Tibial nerve (tissue), 4 donors: Measurements from ENCODE around the gene NDEL1. TPM values are rescaled to one million over a fixed set of nuclear protein-coding genes. Genes with fewer than 3 reads are reported as not detected.
"Not testable (repeated sequence)": the region's sequence is repeated elsewhere in the genome, so short reads cannot be mapped to it uniquely, and the experiment has no call there.

Experiments
- DNase-seq, 2 donors: peaks; one replicate each; pipeline ENCODE4 v3.0.0-alpha.2; 2019; ENCODE audit warnings: low spot score in 2 of 2
- H3K27ac ChIP-seq, 4 donors: fragments of 200-600 bp; sonication (generic) in 3 of 4; one replicate each; pipeline ENCODE4 v1.5.1; 2017 to 2019; ENCODE audit warnings: mild to moderate bottlenecking in 1 of 4
- H3K27me3 ChIP-seq, 2 donors: fragments of 200-600 bp; sonication (generic) in 1 of 2; one replicate each; pipeline versions ENCODE4 v1.5.1 to v1.6.0; 2017 to 2019
- H3K36me3 ChIP-seq, 3 donors: fragments of 200-600 bp; sonication (generic); one replicate each; pipeline ENCODE4 v1.5.1; 2018 to 2019
- H3K4me1 ChIP-seq, 4 donors: fragments of 200-600 bp; sonication (generic) in 3 of 4; one replicate each; pipeline ENCODE4 v1.5.1; 2017 to 2019
- H3K4me3 ChIP-seq, 4 donors: fragments of 200-600 bp; sonication (generic) in 3 of 4; one replicate each; pipeline ENCODE4 v1.5.1; 2017 to 2019; ENCODE audit warnings: mild to moderate bottlenecking in 1 of 4, moderate library complexity in 1 of 4
- H3K9me3 ChIP-seq, 4 donors: fragments of 200-600 bp; sonication (generic) in 3 of 4; one replicate each; pipeline ENCODE4 v1.5.1; 2017 to 2019
- CTCF ChIP-seq, 5 experiments: fragments of 200-600 bp in 3 of 5; fragments of 450-650 bp in 2 of 5; sonication (generic) in 3 of 5; IDR thresholded peaks; one replicate each; pipeline ENCODE4 v1.5.1; 2016 to 2019; ENCODE audit warnings: antibody characterized with exemption in 5 of 5, mild to moderate bottlenecking in 3 of 5, moderate library complexity in 2 of 5
- EP300 ChIP-seq, 2 donors: sonication (generic); formaldehyde crosslinking; IDR thresholded peaks; one replicate each; pipeline ENCODE4 v1.6.1; 2017; ENCODE audit warnings: antibody characterized with exemption in 2 of 2, mild to moderate bottlenecking in 1 of 2
- POLR2A ChIP-seq, 2 donors: fragments of 450-650 bp; IDR thresholded peaks; one replicate each; pipeline ENCODE4 v1.6.1; 2017; ENCODE audit warnings: antibody characterized with exemption in 2 of 2, mild to moderate bottlenecking in 2 of 2, moderate library complexity in 2 of 2
- WGBS, 2 donors: methylation state at CpG; one replicate each; pipeline ENCODE4 v1.1.5; 2018; 5-methylcytosine and 5-hydroxymethylcytosine counted together
- total RNA-seq, 4 donors: library from RNA; depleted of rRNA; stranded (reverse); fragments of >200 nt; gene quantifications; one replicate each; pipeline ENCODE4 v1.1.0, GENCODE V29; 2016

The NDEL1 gene
- total RNA-seq, 4 donors from 2014 or later: 63.6 to 102 (median 84.1) TPM

GRCh38 chr17:8392274-8392673, 43.4 kb upstream of the NDEL1 start:
- no peak for DNase-seq
- Histone ChIP-seq H3K27ac (no peak overlapping the region), H3K9me3 (no peaks in the 10 kb centered on the region), H3K4me3 (no peak overlapping the region), H3K4me1 (no peaks in the 10 kb centered on the region), H3K27me3 (peaks cover 0 to 42% of the 10 kb centered on the region in 2 donors), H3K36me3 (no peaks in the 10 kb centered on the region)
- 64 to 71% methylated on average over 12 to 14 of the region's 18 CpGs for WGBS, 2 donors
- no peak for TF ChIP-seq EP300 (IDR thresholded peaks at IDR 0.05)
- TF ChIP-seq POLR2A (IDR thresholded peaks at IDR 0.05): no peak
- TF ChIP-seq CTCF (IDR thresholded peaks at IDR 0.05): no peak

GRCh38 chr17:8392674-8393469, 42.8 kb upstream of the NDEL1 start:
- Histone ChIP-seq H3K27me3 (peaks cover 0 to 48% of the 10 kb centered on the region in 2 donors), H3K36me3 (no peaks in the 10 kb centered on the region), H3K27ac (no peak overlapping the region), H3K4me1 (no peaks in the 10 kb centered on the region), H3K9me3 (no peaks in the 10 kb centered on the region), H3K4me3 (no peak overlapping the region)
- TF ChIP-seq POLR2A (IDR thresholded peaks at IDR 0.05) (no peak), CTCF (IDR thresholded peaks at IDR 0.05) (no peak), EP300 (IDR thresholded peaks at IDR 0.05) (no peak)
- WGBS, 2 donors: 83 to 84% methylated on average over 15 to 32 of the region's 46 CpGs
- no peak for DNase-seq

GRCh38 chr17:8393470-8394231, 42.0 kb upstream of the NDEL1 start:
- Histone ChIP-seq H3K4me1 (no peaks in the 10 kb centered on the region), H3K36me3 (no peaks in the 10 kb centered on the region), H3K27me3 (peaks cover 0 to 56% of the 10 kb centered on the region in 2 donors), H3K4me3 (no peak overlapping the region), H3K9me3 (no peaks in the 10 kb centered on the region), H3K27ac (no peak overlapping the region)
- DNase-seq: no peak
- WGBS, 2 donors: 56 to 58% methylated on average over 8 of the region's 8 CpGs
- no peak for TF ChIP-seq CTCF (IDR thresholded peaks at IDR 0.05)
- no peak for TF ChIP-seq POLR2A (IDR thresholded peaks at IDR 0.05)
- TF ChIP-seq EP300 (IDR thresholded peaks at IDR 0.05): no peak

GRCh38 chr17:8394497-8394896, 41.2 kb upstream of the NDEL1 start:
- not testable (repeated sequence) for H3K9me3 ChIP-seq, H3K36me3 ChIP-seq, H3K27ac ChIP-seq, H3K4me3 ChIP-seq, DNase-seq, H3K4me1 ChIP-seq
- WGBS, 2 donors: 75 to 80% methylated on average over 9 of the region's 9 CpGs
- peaks cover 0 to 63% of the 10 kb centered on the region in 2 donors for H3K27me3 ChIP-seq

GRCh38 chr17:8397636-8398035, 38.0 kb upstream of the NDEL1 start, which contains the start of gene RNF222:
Gene RNF222, minus strand, starts transcription at chr17:8397827. Its CDS starts 4,366 bp downstream, at chr17:8393461.
- Histone ChIP-seq H3K9me3 (no peaks in the 10 kb centered on the region), H3K27me3 (peaks cover 0 to 80% of the 10 kb centered on the region in 2 donors), H3K27ac (no peak within 1 kb of the TSS), H3K36me3 (no peaks in the 10 kb centered on the region), H3K4me1 (no peaks in the 10 kb centered on the region), H3K4me3 (no peak within 1 kb of the TSS)
- 56 to 65% methylated on average over 12 to 13 of the region's 13 CpGs for WGBS, 2 donors
- DNase-seq: no peak
- TF ChIP-seq EP300 (IDR thresholded peaks at IDR 0.05): no peak
- TF ChIP-seq POLR2A (IDR thresholded peaks at IDR 0.05): no peak
- no peak for TF ChIP-seq CTCF (IDR thresholded peaks at IDR 0.05)
